Right atrium auricular region (tissue), 2 donors: ENCODE measurements around the gene OVCA2. TPM values are rescaled to one million over a fixed set of nuclear protein-coding genes. Genes with fewer than 3 reads are reported as not detected.

Experiments used
- DNase-seq: peaks from one replicate; pipeline ENCODE4 v3.0.0-alpha.2; 2019; ENCODE audit warnings: low spot score
- H3K27ac ChIP-seq, 2 donors: fragments of 200-600 bp; sonication (generic); 1 replicate in 1 of 2; 2 replicates in 1 of 2; pipeline ENCODE4 v1.5.1; 2016 to 2019
- H3K27me3 ChIP-seq, 2 donors: fragments of 200-600 bp; sonication (generic); one replicate each; pipeline versions ENCODE4 v1.5.1 to v1.6.0; 2017 to 2019
- H3K36me3 ChIP-seq: fragments of 200-600 bp; sonication (generic); one replicate; pipeline ENCODE4 v1.5.1; 2016
- H3K4me1 ChIP-seq, 2 donors: fragments of 200-600 bp; sonication (generic); one replicate each; pipeline versions ENCODE4 v1.5.1 to v1.6.0; 2017 to 2019
- H3K4me3 ChIP-seq, 2 donors: fragments of 200-600 bp; sonication (generic); 1 replicate in 1 of 2; 2 replicates in 1 of 2; pipeline ENCODE4 v1.5.1; 2017 to 2019; ENCODE audit warnings: mild to moderate bottlenecking in 1 of 2, moderate library complexity in 1 of 2
- H3K9me3 ChIP-seq, 2 donors: fragments of 200-600 bp; sonication (generic); one replicate each; pipeline ENCODE4 v1.5.1; 2019
- CTCF ChIP-seq, 2 donors: fragments of 200-600 bp; sonication (generic); IDR thresholded peaks; one replicate each; pipeline ENCODE4 v1.5.1; 2019; ENCODE audit warnings: antibody characterized with exemption in 2 of 2
- total RNA-seq, 2 donors: library from RNA; depleted of rRNA; stranded (reverse); fragments of >200 nt; gene quantifications; one replicate each; pipeline ENCODE4 v1.1.0, GENCODE V29; 2016

Gene OVCA2
- total RNA-seq, 2 donors from 2014 or later: 29.6 to 31.7 TPM

- no peaks in the 10 kb centered on the region for H3K27me3 ChIP-seq
- TF ChIP-seq CTCF (IDR thresholded peaks at IDR 0.05): no peak
- peak overlapping the region; percentile 75 to 85 for H3K27ac ChIP-seq
- H3K4me3 ChIP-seq: no peak overlapping the region
- peaks cover 17% of the 10 kb centered on the region for H3K36me3 ChIP-seq
- no peaks in the 10 kb centered on the region for H3K9me3 ChIP-seq
- no peak for DNase-seq
- H3K4me1 ChIP-seq: peaks cover 0 to 87% of the 10 kb centered on the region in 2 donors
Observed at GRCh38 chr17:2067048-2067561, 25.3 kb downstream of the OVCA2 start.

DNA sequence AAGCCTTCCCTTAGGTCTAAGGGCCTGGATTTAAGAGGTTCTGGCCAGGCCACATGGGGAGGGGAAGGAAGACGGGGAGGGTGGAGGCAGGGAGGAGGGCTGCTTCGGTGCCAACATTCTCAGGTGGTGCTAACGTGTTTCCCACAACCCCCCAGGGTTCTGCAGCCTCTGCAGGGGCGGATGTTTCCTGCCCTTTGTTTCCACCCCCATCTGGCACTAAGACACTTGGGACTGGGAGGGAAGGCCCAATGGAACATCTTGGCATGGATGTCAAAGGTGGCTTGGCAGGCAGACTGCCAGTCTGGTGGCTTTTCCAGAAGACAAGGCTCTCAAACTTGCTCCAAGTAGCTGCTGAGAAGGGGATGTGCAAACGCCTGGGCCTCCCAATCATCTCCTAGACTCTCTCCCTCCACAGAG lies 25.8 kb downstream of the OVCA2 start:
- DNase-seq: no peak

DNA sequence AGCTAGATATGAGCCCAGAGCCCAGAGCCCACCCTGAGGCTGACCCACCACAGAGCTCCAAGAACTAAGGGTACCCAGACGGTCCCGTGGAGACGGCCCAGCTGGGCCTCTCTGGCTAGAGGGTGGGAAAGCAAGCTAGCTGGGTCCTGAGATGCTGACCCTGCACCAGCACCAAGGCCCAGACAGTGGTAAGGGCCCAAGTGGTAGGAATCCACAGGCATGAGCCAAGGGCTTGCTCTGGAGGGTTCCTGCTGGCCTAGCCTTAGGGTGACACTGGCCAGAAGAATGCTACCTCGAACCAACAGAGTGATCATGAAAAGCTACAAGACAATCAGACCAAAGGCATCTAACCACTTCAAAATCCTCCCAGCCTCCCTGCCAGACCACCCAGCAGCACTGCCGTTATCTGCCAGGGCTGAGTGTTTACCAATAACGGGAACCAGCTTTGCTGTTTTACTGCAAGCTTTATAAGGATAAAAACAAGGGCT lies 26.3 kb downstream of the OVCA2 start:
- Histone ChIP-seq H3K27ac (peak overlapping the region; percentile 75 to 85), H3K27me3 (no peaks in the 10 kb centered on the region), H3K36me3 (peaks cover 17% of the 10 kb centered on the region), H3K4me1 (peaks cover 0 to 87% of the 10 kb centered on the region in 2 donors), H3K4me3 (no peak overlapping the region), H3K9me3 (no peaks in the 10 kb centered on the region)
- DNase-seq: no peak
- TF ChIP-seq CTCF (IDR thresholded peaks at IDR 0.05): no peak

More for the DNA sequence above, 25.8 kb downstream of the OVCA2 start:
- TF ChIP-seq CTCF (IDR thresholded peaks at IDR 0.05): no peak
- Histone ChIP-seq H3K27ac (peak overlapping the region; percentile 75 to 85), H3K27me3 (no peaks in the 10 kb centered on the region), H3K36me3 (peaks cover 17% of the 10 kb centered on the region), H3K4me1 (peaks cover 0 to 87% of the 10 kb centered on the region in 2 donors), H3K9me3 (no peaks in the 10 kb centered on the region), H3K4me3 (no peak overlapping the region)

GRCh38 chr17:2068519-2069051 lies 26.8 kb downstream of the OVCA2 start:
- Histone ChIP-seq H3K27ac (peak overlapping the region; percentile 75 to 85), H3K9me3 (no peaks in the 10 kb centered on the region), H3K36me3 (peaks cover 15% of the 10 kb centered on the region), H3K4me3 (no peak overlapping the region), H3K4me1 (peaks cover 0 to 86% of the 10 kb centered on the region in 2 donors), H3K27me3 (no peaks in the 10 kb centered on the region)
- no peak for TF ChIP-seq CTCF (IDR thresholded peaks at IDR 0.05)
- DNase-seq: no peak

DNA sequence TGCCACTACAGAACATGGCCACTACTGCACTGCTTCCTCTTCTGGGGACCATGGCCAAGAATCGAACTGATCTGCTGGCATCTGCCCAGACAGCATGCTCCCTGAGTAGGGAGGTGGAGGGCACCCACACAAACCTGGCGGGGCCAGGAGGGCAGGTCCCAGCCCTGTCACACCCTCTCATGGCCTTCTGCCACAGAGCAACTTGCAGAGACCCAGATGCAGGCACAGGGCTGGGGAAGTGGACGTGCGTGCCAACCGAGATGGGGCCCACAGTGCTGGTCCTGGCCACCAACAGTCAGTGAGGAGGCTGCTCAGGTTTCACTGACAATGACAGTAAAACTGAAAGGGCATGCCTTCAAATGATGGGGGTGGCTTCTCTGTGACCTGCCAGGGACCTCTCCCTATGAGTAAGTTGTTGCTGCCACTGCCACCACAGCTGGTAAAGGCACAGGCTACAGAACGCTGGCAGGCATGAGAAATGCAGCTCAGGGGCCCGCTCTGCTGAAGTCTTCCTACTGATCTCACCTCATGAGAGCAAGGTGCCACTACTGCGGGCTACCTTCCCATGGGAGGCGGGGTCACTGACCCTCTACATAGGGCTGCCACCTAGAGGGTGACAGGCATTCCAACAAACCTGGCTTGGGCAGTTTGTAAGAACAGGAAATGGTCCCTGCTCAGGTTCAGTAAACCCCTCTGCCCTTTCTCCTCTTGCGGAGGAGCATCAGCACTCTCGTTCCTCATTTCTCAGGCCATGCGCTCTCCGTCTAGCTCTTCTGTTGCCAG lies 28.6 kb downstream of the OVCA2 start:
- H3K27me3 ChIP-seq: no peaks in the 10 kb centered on the region
- H3K4me1 ChIP-seq: peaks cover 0 to 80% of the 10 kb centered on the region in 2 donors
- H3K9me3 ChIP-seq: no peaks in the 10 kb centered on the region
- H3K36me3 ChIP-seq: peaks cover 7% of the 10 kb centered on the region
- H3K4me3 ChIP-seq: no peak overlapping the region
- no peak for DNase-seq
- no peak for TF ChIP-seq CTCF (IDR thresholded peaks at IDR 0.05)
- peak overlapping the region; percentile 69 to 79 for H3K27ac ChIP-seq
